SJCRH30 (cell line): ENCODE measurements around the gene TMEM62. TPM values are rescaled to one million over a fixed set of nuclear protein-coding genes. Genes with fewer than 3 reads are reported as not detected.
"Not testable (repeated sequence)": the region's sequence is repeated elsewhere in the genome, so short reads cannot be mapped to it uniquely, and the experiment has no call there.

Experiments used
- DNase-seq, 2 experiments: peaks; one replicate each; pipeline ENCODE4 v3.0.0-alpha.2; 2015 to 2020
- H3K27ac ChIP-seq: fragments of 250-450 bp; sonication (Bioruptor Pico); 2 replicates; pipeline ENCODE4 v1.5.1; 2020; ENCODE audit warnings: mild to moderate bottlenecking, moderate library complexity
- H3K27me3 ChIP-seq: fragments of 250-450 bp; sonication (Bioruptor Pico); 2 replicates; pipeline ENCODE4 v1.5.1; 2020; ENCODE audit warnings: mild to moderate bottlenecking, moderate library complexity
- H3K36me3 ChIP-seq: fragments of 250-450 bp; sonication (Bioruptor Pico); 2 replicates; pipeline ENCODE4 v1.5.1; 2020; ENCODE audit warnings: mild to moderate bottlenecking, moderate library complexity
- H3K4me1 ChIP-seq: fragments of 250-450 bp; sonication (Bioruptor Pico); 2 replicates; pipeline ENCODE4 v1.5.1; 2020; ENCODE audit warnings: mild to moderate bottlenecking, moderate library complexity
- H3K4me3 ChIP-seq: fragments of 250-450 bp; sonication (Bioruptor Pico); 2 replicates; pipeline ENCODE4 v1.5.1; 2020; ENCODE audit warnings: mild to moderate bottlenecking, moderate library complexity
- H3K9me3 ChIP-seq: fragments of 250-450 bp; sonication (Bioruptor Pico); replicated peaks from 2 replicates; pipeline ENCODE4 v1.5.1; 2020; ENCODE audit warnings: mild to moderate bottlenecking, moderate library complexity
- total RNA-seq: library from RNA; depleted of rRNA; stranded (reverse); fragments of >200 nt; shearing (Covaris generic); gene quantifications from 2 replicates; pipeline ENCODE4 v1.2.3, GENCODE V29; 2014

The TMEM62 gene
- total RNA-seq, 1 experiment from 2014 or later = 3.1 TPM

GRCh38 chr15:43183270-43183669 is 49.9 kb downstream of the TMEM62 start:
- no peak for DNase-seq
- no peak overlapping the region for H3K4me3 ChIP-seq
- no peaks in the 10 kb centered on the region for H3K36me3 ChIP-seq
- 0 out of 2 replicates have a peak, but pooled peaks cover 2% of the 10 kb centered on the region for H3K4me1 ChIP-seq
- no peaks in the 10 kb centered on the region for H3K27me3 ChIP-seq
- H3K27ac ChIP-seq = no peak overlapping the region
- H3K9me3 ChIP-seq = no peaks in the 10 kb centered on the region

- Histone ChIP-seq H3K4me3 (peak overlapping the region; percentile 74), H3K4me1 (0 out of 2 replicates have a peak, but pooled peaks cover 2% of the 10 kb centered on the region), H3K9me3 (no peaks in the 10 kb centered on the region), H3K27me3 (no peaks in the 10 kb centered on the region), H3K36me3 (no peaks in the 10 kb centered on the region), H3K27ac (no peak overlapping the region)
- peak in 1 of 2 experiments; percentile 29 for DNase-seq
These were observed 51.2 kb downstream of the TMEM62 start for GRCh38 chr15:43184407-43185124.

- peak; percentile 95 to 97 for DNase-seq
- peak within 1 kb of the TSS; percentile 74 for H3K4me3 ChIP-seq
- 0 out of 2 replicates have a peak, but pooled peaks cover 2% of the 10 kb centered on the region for H3K4me1 ChIP-seq
- H3K9me3 ChIP-seq = no peaks in the 10 kb centered on the region
- H3K27ac ChIP-seq = peak within 1 kb of the TSS; percentile 24
- H3K27me3 ChIP-seq = no peaks in the 10 kb centered on the region
- H3K36me3 ChIP-seq = no peaks in the 10 kb centered on the region
These were observed 52.0 kb downstream of the TMEM62 start, which contains the start of gene CCNDBP1 for GRCh38 chr15:43185157-43186002. CCNDBP1 (plus strand) TSS chr15:43185403; CDS start chr15:43185499, 96 bp downstream.

- H3K27me3 ChIP-seq = no peaks in the 10 kb centered on the region
- peak overlapping the region; percentile 24; the same call in 1 of the 2 replicates for H3K27ac ChIP-seq
- H3K4me3 ChIP-seq = peak overlapping the region; percentile 74
- 0 out of 2 replicates have a peak, but pooled peaks cover 2% of the 10 kb centered on the region for H3K4me1 ChIP-seq
- no peak for DNase-seq
- no peaks in the 10 kb centered on the region for H3K9me3 ChIP-seq
- no peaks in the 10 kb centered on the region for H3K36me3 ChIP-seq
These were observed 52.6 kb downstream of the TMEM62 start for GRCh38 chr15:43186003-43186353.

- H3K4me3 ChIP-seq = no peak overlapping the region
- DNase-seq = peak in 1 of 2 experiments; percentile 56
- H3K36me3 ChIP-seq = peaks cover 5% of the 10 kb centered on the region; the same call in 1 of the 2 replicates
- H3K27ac ChIP-seq = no peak overlapping the region
- H3K4me1 ChIP-seq = 0 out of 2 replicates have a peak, but pooled peaks cover 2% of the 10 kb centered on the region
- H3K9me3 ChIP-seq = no peaks in the 10 kb centered on the region
- no peaks in the 10 kb centered on the region for H3K27me3 ChIP-seq
These were observed 54.3 kb downstream of the TMEM62 start for GRCh38 chr15:43187544-43188155.

GRCh38 chr15:43189296-43189695 is 55.9 kb downstream of the TMEM62 start:
- Histone ChIP-seq H3K36me3 (peaks cover 8% of the 10 kb centered on the region; the same call in 1 of the 2 replicates), H3K4me3 (no peak overlapping the region), H3K27me3 (no peaks in the 10 kb centered on the region), H3K27ac (no peak overlapping the region), H3K9me3 (no peaks in the 10 kb centered on the region), H3K4me1 (0 out of 2 replicates have a peak, but pooled peaks cover 2% of the 10 kb centered on the region)
- no peak for DNase-seq

GRCh38 chr15:43190178-43190577 is 56.8 kb downstream of the TMEM62 start:
- H3K36me3 ChIP-seq = peaks cover 8% of the 10 kb centered on the region; the same call in 1 of the 2 replicates

GRCh38 chr15:43193710-43194109 is 60.3 kb downstream of the TMEM62 start:
- no peak for DNase-seq
- no peaks in the 10 kb centered on the region; the same call in 1 of the 2 replicates for H3K9me3 ChIP-seq
- H3K4me3 ChIP-seq = no peak overlapping the region
- no peak overlapping the region for H3K27ac ChIP-seq
- H3K4me1 ChIP-seq = no peaks in the 10 kb centered on the region
- H3K27me3 ChIP-seq = no peaks in the 10 kb centered on the region
- H3K36me3 ChIP-seq = peaks cover 8% of the 10 kb centered on the region; the same call in 1 of the 2 replicates

More at GRCh38 chr15:43190178-43190577, 56.8 kb downstream of the TMEM62 start:
- 0 out of 2 replicates have a peak, but pooled peaks cover 2% of the 10 kb centered on the region for H3K4me1 ChIP-seq
- DNase-seq = no peak
- H3K27ac ChIP-seq = no peak overlapping the region
- H3K27me3 ChIP-seq = no peaks in the 10 kb centered on the region
- H3K9me3 ChIP-seq = no peaks in the 10 kb centered on the region
- H3K4me3 ChIP-seq = no peak overlapping the region

- no peaks in the 10 kb centered on the region; the same call in 1 of the 2 replicates for H3K9me3 ChIP-seq
- H3K4me1 ChIP-seq = no peaks in the 10 kb centered on the region
- no peak for DNase-seq
- no peaks in the 10 kb centered on the region for H3K27me3 ChIP-seq
- no peak overlapping the region for H3K4me3 ChIP-seq
- peaks cover 8% of the 10 kb centered on the region; the same call in 1 of the 2 replicates for H3K36me3 ChIP-seq
- no peak overlapping the region for H3K27ac ChIP-seq
These were observed 61.4 kb downstream of the TMEM62 start for GRCh38 chr15:43194795-43195194.

GRCh38 chr15:43196760-43197548 is 63.6 kb downstream of the TMEM62 start:
- Histone ChIP-seq H3K4me1 (no peaks in the 10 kb centered on the region), H3K36me3 (peaks cover 5% of the 10 kb centered on the region; the same call in 1 of the 2 replicates), H3K27me3 (no peaks in the 10 kb centered on the region), H3K9me3 (no peaks in the 10 kb centered on the region; the same call in 1 of the 2 replicates), H3K4me3 (no peak overlapping the region), H3K27ac (no peak overlapping the region)
- DNase-seq = no peak

GRCh38 chr15:43197773-43198172 is 64.4 kb downstream of the TMEM62 start:
- H3K36me3 ChIP-seq, H3K4me1 ChIP-seq, H3K9me3 ChIP-seq, H3K4me3 ChIP-seq, DNase-seq, H3K27me3 ChIP-seq, H3K27ac ChIP-seq: not testable (repeated sequence)

GRCh38 chr15:43198556-43198955 is 65.2 kb downstream of the TMEM62 start:
- not testable (repeated sequence) for H3K27me3 ChIP-seq, DNase-seq, H3K4me1 ChIP-seq, H3K4me3 ChIP-seq, H3K36me3 ChIP-seq, H3K27ac ChIP-seq, H3K9me3 ChIP-seq

GRCh38 chr15:43198992-43199391 is 65.6 kb downstream of the TMEM62 start:
- no peaks in the 10 kb centered on the region for H3K4me1 ChIP-seq
- no peak overlapping the region for H3K4me3 ChIP-seq
- H3K27ac ChIP-seq = no peak overlapping the region
- no peaks in the 10 kb centered on the region for H3K36me3 ChIP-seq
- H3K9me3 ChIP-seq = no peaks in the 10 kb centered on the region; the same call in 1 of the 2 replicates
- no peaks in the 10 kb centered on the region for H3K27me3 ChIP-seq
- no peak for DNase-seq
